HepG2 (cell line): ENCODE measurements around the gene LRIG3. TPM values are rescaled to one million over a fixed set of nuclear protein-coding genes. Genes with fewer than 3 reads are reported as not detected.
A peak's percentile ranks its signal among the peaks of the same experiment; 100 is the strongest.

ENCODE experiments used
- ARID2 ChIP-seq: sonication (generic); formaldehyde crosslinking; IDR thresholded peaks from 2 replicates; pipeline ENCODE4 v1.8.1; 2022; ENCODE audit warnings: mild to moderate bottlenecking, missing genetic modification reagents, borderline replicate concordance
- ELF3 ChIP-seq: IDR thresholded peaks from 2 replicates; pipeline ENCODE4 v1.6.1; 2016; ENCODE audit warnings: missing genetic modification reagents, missing compliant biosample characterization
- ESRRA ChIP-seq: sonication (generic); formaldehyde crosslinking; IDR thresholded peaks from 2 replicates; pipeline ENCODE4 v1.5.1; 2020; ENCODE audit warnings: mild to moderate bottlenecking, low read depth, missing genetic modification reagents
- PATZ1 ChIP-seq: sonication (generic); formaldehyde crosslinking; IDR thresholded peaks from 2 replicates; pipeline ENCODE4 v1.4.0; 2020; ENCODE audit warnings: missing genetic modification reagents
- PHB2 ChIP-seq: fragments of 450-650 bp; IDR thresholded peaks from 2 replicates; pipeline ENCODE4 v1.6.1; 2018; ENCODE audit not compliant: partially characterized antibody
- SATB2 ChIP-seq: sonication (generic); formaldehyde crosslinking; IDR thresholded peaks from 2 replicates; pipeline ENCODE4 v1.5.0; 2020; ENCODE audit warnings: missing genetic modification reagents
- ZFP90 ChIP-seq: sonication (generic); formaldehyde crosslinking; IDR thresholded peaks from 2 replicates; pipeline ENCODE4 v1.8.0; 2022; ENCODE audit warnings: missing genetic modification reagents, mild to moderate bottlenecking, inconsistent platforms, borderline replicate concordance
- ZNF639 ChIP-seq: conservative IDR thresholded peaks from 2 replicates; pipeline ENCODE4 v1.6.1; 2018; ENCODE audit warnings: missing genetic modification reagents
- ZSCAN21 ChIP-seq: sonication (generic); formaldehyde crosslinking; IDR thresholded peaks from 2 replicates; pipeline ENCODE4 v1.8.0; 2022; ENCODE audit warnings: mild to moderate bottlenecking, missing genetic modification reagents, moderate library complexity, borderline replicate concordance
- polyA plus RNA-seq, 8 experiments: library from polyadenylated mRNA; depleted of rRNA in 3 of 8; stranded (reverse) in 7 of 8; unstranded in 1 of 8; fragments of >200 nt; fragmentation: Illumina TruSeq in 4 of 8; extraction: Trizol in 4 of 8; gene quantifications; 2 replicates each; pipeline versions ENCODE4 v1.2.1 to v1.2.3, GENCODE V29; 2011 to 2016; ENCODE audit warnings: low read depth in 4 of 8, missing spikeins in 1 of 8, mixed read lengths in 1 of 8; ENCODE audit not compliant: insufficient read depth in 1 of 8
- total RNA-seq, 5 experiments: library from RNA; depleted of rRNA; stranded (reverse); fragments of >200 nt; fragmentation: Illumina TruSeq; extraction: Trizol; gene quantifications; 2 replicates each; pipeline ENCODE4 v1.2.3, GENCODE V29; 2016; ENCODE audit warnings: low read depth in 1 of 5
- TF ChIP-seq, protein P1 (sequence below): fragments of 450-650 bp; IDR thresholded peaks from 2 replicates; pipeline ENCODE4 v1.6.1; 2016

LRIG3 gene
- total and polyA plus RNA-seq, 2 of the 13 experiments (the other 11 are each of a cell fraction or from before 2014, with no cell fraction given) = 7.7 to 17.4 TPM

GRCh38 chr12:58919231-58920101 lies 838 bp downstream of the LRIG3 start (continued):
- TF ChIP-seq ZNF639 (0 out of 2 replicates have a peak, but pooled peaks have one; percentile 3), ESRRA (0 out of 2 replicates have a peak, but pooled peaks have one; percentile 4), SATB2 (0 out of 2 replicates have a peak, but pooled peaks have one; percentile 5), ARID2 (peak; percentile 76; the same call in 1 of the 2 replicates), PHB2 (no peak), ZSCAN21 (CRISPR knock-in tag) (no peak), PATZ1 (0 out of 2 replicates have a peak, but pooled peaks have one; percentile 8), ZFP90 (0 out of 2 replicates have a peak, but pooled peaks have one; percentile 22), ELF3 (no peak; the same call in 1 of the 2 replicates)
- TF ChIP-seq, protein P1, sequence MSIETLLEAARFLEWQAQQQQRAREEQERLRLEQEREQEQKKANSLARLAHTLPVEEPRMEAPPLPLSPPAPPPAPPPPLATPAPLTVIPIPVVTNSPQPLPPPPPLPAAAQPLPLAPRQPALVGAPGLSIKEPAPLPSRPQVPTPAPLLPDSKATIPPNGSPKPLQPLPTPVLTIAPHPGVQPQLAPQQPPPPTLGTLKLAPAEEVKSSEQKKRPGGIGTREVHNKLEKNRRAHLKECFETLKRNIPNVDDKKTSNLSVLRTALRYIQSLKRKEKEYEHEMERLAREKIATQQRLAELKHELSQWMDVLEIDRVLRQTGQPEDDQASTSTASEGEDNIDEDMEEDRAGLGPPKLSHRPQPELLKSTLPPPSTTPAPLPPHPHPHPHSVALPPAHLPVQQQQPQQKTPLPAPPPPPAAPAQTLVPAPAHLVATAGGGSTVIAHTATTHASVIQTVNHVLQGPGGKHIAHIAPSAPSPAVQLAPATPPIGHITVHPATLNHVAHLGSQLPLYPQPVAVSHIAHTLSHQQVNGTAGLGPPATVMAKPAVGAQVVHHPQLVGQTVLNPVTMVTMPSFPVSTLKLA = peak; percentile 56; the same call in 1 of the 2 replicates
